Measurements from ENCODE around the gene STK11.

- TF ChIP-seq CTCF (IDR thresholded peaks at IDR 0.05): no peak
- no peak for TF ChIP-seq EP300 (IDR thresholded peaks at IDR 0.05)
- no peak for TF ChIP-seq POLR2A (IDR thresholded peaks at IDR 0.05; ENCODE audit: low read depth)
Measured at GRCh38 chr19:1169411-1169791, 36.2 kb upstream of the STK11 start.
